Fibroblast of lung (primary cell): ENCODE data around the gene ADA.

ENCODE experiments used
- CTCF ChIP-seq, 2 donors: IDR thresholded peaks in 1 of 2; conservative IDR thresholded peaks in 1 of 2; 1 replicate in 1 of 2; 2 replicates in 1 of 2; pipeline ENCODE4 v1.5.1; 2011 to 2012; ENCODE audit warnings: low read length in 2 of 2, control low read depth in 1 of 2, inconsistent platforms in 1 of 2, low read depth in 1 of 2, mild to moderate bottlenecking in 1 of 2
- EZH2 ChIP-seq: IDR thresholded peaks from 2 replicates; pipeline ENCODE4 v1.5.1; 2012; ENCODE audit warnings: low read length, control low read depth, mild to moderate bottlenecking; ENCODE audit errors: missing control alignments

GRCh38 chr20:44620030-44620429 lies 31.5 kb downstream of the ADA start:
- TF ChIP-seq CTCF (conservative IDR thresholded peaks at IDR 0.05 in 1 of 2, IDR thresholded peaks at IDR 0.05 in 1 of 2; ENCODE audit: low read depth in 1 of 2, low read length in 2 of 2) (no peak), EZH2 (no peak)
